HepG2 (cell line): ENCODE data around the gene PTPN12. TPM values are rescaled to one million over a fixed set of nuclear protein-coding genes. Genes with fewer than 3 reads are reported as not detected.
A peak's percentile ranks its signal among the peaks of the same experiment; 100 is the strongest.

Experiments used
- DMAP1 ChIP-seq: IDR thresholded peaks from 2 replicates; pipeline ENCODE4 v1.6.1; 2016
- FOXC1 ChIP-seq: sonication (generic); formaldehyde crosslinking; IDR thresholded peaks from 2 replicates; pipeline ENCODE4 v1.8.0; 2022; ENCODE audit warnings: mild to moderate bottlenecking, missing genetic modification reagents, borderline replicate concordance
- HNRNPH1 ChIP-seq: fragments of 200-400 bp; formaldehyde crosslinking; optimal IDR thresholded peaks from 2 replicates; pipeline ENCODE3; 2017; ENCODE audit warnings: mild to moderate bottlenecking, low read depth, low read length
- IRX3 ChIP-seq: sonication (generic); formaldehyde crosslinking; IDR thresholded peaks from 2 replicates; pipeline ENCODE4 v1.8.1; 2023; ENCODE audit warnings: mild to moderate bottlenecking, low read depth, missing genetic modification reagents, borderline replicate concordance
- KDM4B ChIP-seq: sonication (generic); formaldehyde crosslinking; IDR thresholded peaks from 2 replicates; pipeline ENCODE4 v1.4.0; 2020; ENCODE audit warnings: missing genetic modification reagents
- KLF6 ChIP-seq: IDR thresholded peaks from 2 replicates; pipeline ENCODE4 v1.8.0; 2016; ENCODE audit warnings: missing biosample characterization, missing genetic modification reagents
- RARG ChIP-seq: sonication (generic); formaldehyde crosslinking; IDR thresholded peaks from 2 replicates; pipeline ENCODE4 v1.4.0; 2020; ENCODE audit warnings: low read depth, mild to moderate bottlenecking, missing genetic modification reagents
- SAP130 ChIP-seq: IDR thresholded peaks from 2 replicates; pipeline ENCODE4 v1.6.1; 2016; ENCODE audit warnings: low read depth
- TBX3 ChIP-seq: fragments of 450-650 bp; IDR thresholded peaks from 2 replicates; pipeline ENCODE4 v1.6.1; 2017; ENCODE audit warnings: antibody characterized with exemption, mild to moderate bottlenecking, inconsistent platforms, borderline replicate concordance
- TCF12 ChIP-seq, 2 experiments: fragments of 450-650 bp in 1 of 2; sonication (generic) in 1 of 2; formaldehyde crosslinking in 1 of 2; IDR thresholded peaks; 2 replicates each; pipeline versions ENCODE4 v1.6.1 to v1.8.0; 2017 to 2022; ENCODE audit warnings: antibody characterized with exemption in 1 of 2, mild to moderate bottlenecking in 1 of 2, missing genetic modification reagents in 1 of 2, moderate library complexity in 1 of 2
- ZNF124 ChIP-seq: sonication (generic); formaldehyde crosslinking; IDR thresholded peaks from 2 replicates; pipeline ENCODE4 v1.4.0; 2020; ENCODE audit warnings: missing genetic modification reagents
- ZNF138 ChIP-seq: sonication (generic); formaldehyde crosslinking; IDR thresholded peaks from 2 replicates; pipeline ENCODE4 v1.5.0; 2020; ENCODE audit warnings: mild to moderate bottlenecking, low read depth, missing genetic modification reagents
- ZNF572 ChIP-seq: sonication (generic); formaldehyde crosslinking; IDR thresholded peaks from 2 replicates; pipeline ENCODE4 v1.5.1; 2020; ENCODE audit warnings: mild to moderate bottlenecking, missing genetic modification reagents
- ZSCAN9 ChIP-seq: IDR thresholded peaks from 2 replicates; pipeline ENCODE4 v1.6.1; 2016; ENCODE audit warnings: borderline replicate concordance
- polyA plus RNA-seq, 8 experiments: library from polyadenylated mRNA; depleted of rRNA in 3 of 8; stranded (reverse) in 7 of 8; unstranded in 1 of 8; fragments of >200 nt; fragmentation: Illumina TruSeq in 4 of 8; extraction: Trizol in 4 of 8; gene quantifications; 2 replicates each; pipeline versions ENCODE4 v1.2.1 to v1.2.3, GENCODE V29; 2011 to 2016; ENCODE audit warnings: low read depth in 4 of 8, missing spikeins in 1 of 8, mixed read lengths in 1 of 8; ENCODE audit not compliant: insufficient read depth in 1 of 8
- total RNA-seq, 5 experiments: library from RNA; depleted of rRNA; stranded (reverse); fragments of >200 nt; fragmentation: Illumina TruSeq; extraction: Trizol; gene quantifications; 2 replicates each; pipeline ENCODE4 v1.2.3, GENCODE V29; 2016; ENCODE audit warnings: low read depth in 1 of 5
- TF ChIP-seq, protein P1 (sequence below): sonication (generic); formaldehyde crosslinking; IDR thresholded peaks from 2 replicates; pipeline ENCODE4 v1.5.0; 2020; ENCODE audit warnings: mild to moderate bottlenecking, missing genetic modification reagents, moderate library complexity
- TF ChIP-seq, protein P2 (sequence below): sonication (generic); formaldehyde crosslinking; IDR thresholded peaks from 2 replicates; pipeline ENCODE4 v1.8.1; 2022; ENCODE audit warnings: low read depth, mild to moderate bottlenecking, missing genetic modification reagents
- TF ChIP-seq, protein P3 (sequence below), 2 experiments: sonication (generic) in 1 of 2; formaldehyde crosslinking in 1 of 2; IDR thresholded peaks; 2 replicates each; pipeline versions ENCODE4 v1.4.0 to v1.6.1; 2016 to 2020; ENCODE audit warnings: borderline replicate concordance in 1 of 2, low read depth in 1 of 2, mild to moderate bottlenecking in 1 of 2, missing genetic modification reagents in 1 of 2
- TF ChIP-seq, protein P4 (sequence below): sonication (generic); formaldehyde crosslinking; IDR thresholded peaks from 2 replicates; pipeline ENCODE4 v1.4.0; 2020; ENCODE audit warnings: missing genetic modification reagents, borderline replicate concordance

The PTPN12 gene
- total and polyA plus RNA-seq, 2 of the 13 experiments (the other 11 are each of a cell fraction or from before 2014, with no cell fraction given): 22.9 to 56.8 TPM

DNA sequence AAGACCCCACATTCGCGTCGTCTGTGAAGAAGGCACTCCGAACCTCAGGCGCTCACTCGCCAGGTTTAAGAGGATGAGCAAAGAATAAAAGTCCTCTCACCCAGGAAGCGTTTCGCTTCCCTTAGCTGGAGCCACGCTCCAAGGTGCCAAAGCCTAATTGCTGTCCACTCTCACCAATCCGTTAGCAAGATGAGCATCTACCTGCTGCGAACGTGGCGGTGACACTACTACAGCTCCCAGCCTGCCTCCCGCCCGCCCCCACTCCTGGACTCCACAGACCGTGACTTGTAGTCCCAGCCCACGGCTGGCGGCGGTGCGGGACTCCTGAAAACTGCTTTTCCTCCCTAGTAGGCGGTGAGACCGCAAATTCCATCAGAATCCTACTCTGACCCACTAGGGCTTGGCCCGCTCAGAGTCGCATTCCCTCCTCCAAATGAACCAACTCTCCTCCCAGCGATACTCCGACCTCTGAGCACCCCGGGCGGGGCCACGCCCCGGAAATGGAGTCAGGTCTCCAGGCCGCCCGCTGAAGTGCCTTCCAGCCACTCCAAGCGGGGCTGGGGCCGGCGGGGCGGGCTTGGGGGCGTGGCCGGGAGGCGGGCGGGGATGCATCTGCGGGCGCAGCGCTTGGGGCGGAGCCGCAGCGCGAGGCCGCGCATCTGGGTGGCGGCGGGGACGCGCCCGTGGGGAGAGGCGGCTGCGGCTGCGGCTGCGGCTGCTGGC is 521 bp upstream of the PTPN12 start (continued):
- TF ChIP-seq, protein P1, sequence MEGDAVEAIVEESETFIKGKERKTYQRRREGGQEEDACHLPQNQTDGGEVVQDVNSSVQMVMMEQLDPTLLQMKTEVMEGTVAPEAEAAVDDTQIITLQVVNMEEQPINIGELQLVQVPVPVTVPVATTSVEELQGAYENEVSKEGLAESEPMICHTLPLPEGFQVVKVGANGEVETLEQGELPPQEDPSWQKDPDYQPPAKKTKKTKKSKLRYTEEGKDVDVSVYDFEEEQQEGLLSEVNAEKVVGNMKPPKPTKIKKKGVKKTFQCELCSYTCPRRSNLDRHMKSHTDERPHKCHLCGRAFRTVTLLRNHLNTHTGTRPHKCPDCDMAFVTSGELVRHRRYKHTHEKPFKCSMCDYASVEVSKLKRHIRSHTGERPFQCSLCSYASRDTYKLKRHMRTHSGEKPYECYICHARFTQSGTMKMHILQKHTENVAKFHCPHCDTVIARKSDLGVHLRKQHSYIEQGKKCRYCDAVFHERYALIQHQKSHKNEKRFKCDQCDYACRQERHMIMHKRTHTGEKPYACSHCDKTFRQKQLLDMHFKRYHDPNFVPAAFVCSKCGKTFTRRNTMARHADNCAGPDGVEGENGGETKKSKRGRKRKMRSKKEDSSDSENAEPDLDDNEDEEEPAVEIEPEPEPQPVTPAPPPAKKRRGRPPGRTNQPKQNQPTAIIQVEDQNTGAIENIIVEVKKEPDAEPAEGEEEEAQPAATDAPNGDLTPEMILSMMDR (CRISPR knock-in tag): peak; percentile 5; the same call in 1 of the 2 replicates
- TF ChIP-seq TBX3 (no peak), ZNF572 (no peak), ZSCAN9 (CRISPR knock-in tag) (peak; percentile 77), ZNF138 (CRISPR knock-in tag) (no peak), RARG (CRISPR knock-in tag) (no peak), HNRNPH1 (peak; percentile 58), DMAP1 (CRISPR knock-in tag) (peak; percentile 84; the same call in 1 of the 2 replicates), TCF12 (IDR thresholded peaks at IDR 0.05) (no peak), TCF12 (CRISPR knock-in tag; IDR thresholded peaks at IDR 0.05) (no peak), KDM4B (CRISPR knock-in tag) (peak; percentile 64; the same call in 1 of the 2 replicates), FOXC1 (CRISPR knock-in tag) (peak; percentile 71; the same call in 1 of the 2 replicates), ZNF124 (CRISPR knock-in tag) (peak; percentile 72; the same call in 1 of the 2 replicates), SAP130 (peak; percentile 77), IRX3 (CRISPR knock-in tag) (no peak), KLF6 (CRISPR knock-in tag) (peak; percentile 82; the same call in 1 of the 2 replicates)
- TF ChIP-seq, protein P2, sequence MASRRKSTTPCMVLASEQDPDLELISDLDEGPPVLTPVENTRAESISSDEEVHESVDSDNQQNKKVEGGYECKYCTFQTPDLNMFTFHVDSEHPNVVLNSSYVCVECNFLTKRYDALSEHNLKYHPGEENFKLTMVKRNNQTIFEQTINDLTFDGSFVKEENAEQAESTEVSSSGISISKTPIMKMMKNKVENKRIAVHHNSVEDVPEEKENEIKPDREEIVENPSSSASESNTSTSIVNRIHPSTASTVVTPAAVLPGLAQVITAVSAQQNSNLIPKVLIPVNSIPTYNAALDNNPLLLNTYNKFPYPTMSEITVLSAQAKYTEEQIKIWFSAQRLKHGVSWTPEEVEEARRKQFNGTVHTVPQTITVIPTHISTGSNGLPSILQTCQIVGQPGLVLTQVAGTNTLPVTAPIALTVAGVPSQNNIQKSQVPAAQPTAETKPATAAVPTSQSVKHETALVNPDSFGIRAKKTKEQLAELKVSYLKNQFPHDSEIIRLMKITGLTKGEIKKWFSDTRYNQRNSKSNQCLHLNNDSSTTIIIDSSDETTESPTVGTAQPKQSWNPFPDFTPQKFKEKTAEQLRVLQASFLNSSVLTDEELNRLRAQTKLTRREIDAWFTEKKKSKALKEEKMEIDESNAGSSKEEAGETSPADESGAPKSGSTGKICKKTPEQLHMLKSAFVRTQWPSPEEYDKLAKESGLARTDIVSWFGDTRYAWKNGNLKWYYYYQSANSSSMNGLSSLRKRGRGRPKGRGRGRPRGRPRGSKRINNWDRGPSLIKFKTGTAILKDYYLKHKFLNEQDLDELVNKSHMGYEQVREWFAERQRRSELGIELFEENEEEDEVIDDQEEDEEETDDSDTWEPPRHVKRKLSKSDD (CRISPR knock-in tag): 0 out of 2 replicates have a peak, but pooled peaks have one; percentile 9
- TF ChIP-seq, protein P3, sequence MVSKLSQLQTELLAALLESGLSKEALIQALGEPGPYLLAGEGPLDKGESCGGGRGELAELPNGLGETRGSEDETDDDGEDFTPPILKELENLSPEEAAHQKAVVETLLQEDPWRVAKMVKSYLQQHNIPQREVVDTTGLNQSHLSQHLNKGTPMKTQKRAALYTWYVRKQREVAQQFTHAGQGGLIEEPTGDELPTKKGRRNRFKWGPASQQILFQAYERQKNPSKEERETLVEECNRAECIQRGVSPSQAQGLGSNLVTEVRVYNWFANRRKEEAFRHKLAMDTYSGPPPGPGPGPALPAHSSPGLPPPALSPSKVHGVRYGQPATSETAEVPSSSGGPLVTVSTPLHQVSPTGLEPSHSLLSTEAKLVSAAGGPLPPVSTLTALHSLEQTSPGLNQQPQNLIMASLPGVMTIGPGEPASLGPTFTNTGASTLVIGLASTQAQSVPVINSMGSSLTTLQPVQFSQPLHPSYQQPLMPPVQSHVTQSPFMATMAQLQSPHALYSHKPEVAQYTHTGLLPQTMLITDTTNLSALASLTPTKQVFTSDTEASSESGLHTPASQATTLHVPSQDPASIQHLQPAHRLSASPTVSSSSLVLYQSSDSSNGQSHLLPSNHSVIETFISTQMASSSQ (IDR thresholded peaks at IDR 0.05; ENCODE audit: low read depth): no peak
- TF ChIP-seq, protein P3 (CRISPR knock-in tag; IDR thresholded peaks at IDR 0.05; ENCODE audit: borderline replicate concordance): no peak; the same call in 1 of the 2 replicates
- TF ChIP-seq, protein P4, sequence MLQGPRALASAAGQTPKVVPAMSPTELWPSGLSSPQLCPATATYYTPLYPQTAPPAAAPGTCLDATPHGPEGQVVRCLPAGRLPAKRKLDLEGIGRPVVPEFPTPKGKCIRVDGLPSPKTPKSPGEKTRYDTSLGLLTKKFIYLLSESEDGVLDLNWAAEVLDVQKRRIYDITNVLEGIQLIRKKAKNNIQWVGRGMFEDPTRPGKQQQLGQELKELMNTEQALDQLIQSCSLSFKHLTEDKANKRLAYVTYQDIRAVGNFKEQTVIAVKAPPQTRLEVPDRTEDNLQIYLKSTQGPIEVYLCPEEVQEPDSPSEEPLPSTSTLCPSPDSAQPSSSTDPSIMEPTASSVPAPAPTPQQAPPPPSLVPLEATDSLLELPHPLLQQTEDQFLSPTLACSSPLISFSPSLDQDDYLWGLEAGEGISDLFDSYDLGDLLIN (CRISPR knock-in tag): peak; percentile 27; the same call in 1 of the 2 replicates
